ENCODE data around the gene ARHGAP11A. TPM values are rescaled to one million over a fixed set of nuclear protein-coding genes. Genes with fewer than 3 reads are reported as not detected.

The ARHGAP11A gene
- total and polyA plus RNA-seq, 12 donors = 0.30 to 10.6 (median 2.4) TPM

DNA sequence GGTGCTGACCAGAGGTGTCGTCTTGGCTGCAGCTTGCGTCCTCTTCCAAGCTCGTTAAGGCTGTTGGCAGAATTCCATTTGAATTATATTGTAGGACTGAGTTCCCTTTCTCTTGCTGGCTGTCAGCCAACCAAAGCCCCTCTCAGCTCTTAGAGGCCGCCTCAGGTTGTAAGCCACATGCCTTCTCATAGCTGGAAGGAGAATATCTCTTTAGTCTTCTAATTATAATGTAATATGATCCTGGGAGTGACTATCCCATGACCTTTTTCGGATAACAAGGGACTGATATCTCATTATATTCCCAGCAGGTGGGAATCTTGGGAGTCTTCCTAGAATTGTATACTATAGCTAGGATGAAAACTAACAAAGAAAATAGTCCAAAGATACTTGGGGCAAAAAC lies 31.0 kb downstream of the ARHGAP11A start:
- Histone ChIP-seq H3K9me3 (no peaks in the 10 kb centered on the region), H3K27me3 (peaks cover 0 to 35% (median 19%) of the 10 kb centered on the region in 7 donors), H3K36me3 (no peaks in the 10 kb centered on the region), H3K27ac (no peak overlapping the region), H3K4me1 (peaks cover 0 to 8% (median 0%) of the 10 kb centered on the region in 9 donors), H3K4me3 (no peak overlapping the region)
- 49 to 55% methylated on average over 5 of the region's 5 CpGs for WGBS, 2 donors
- DNase-seq (no peak), ATAC-seq (no peak)
- TF ChIP-seq, protein P1, sequence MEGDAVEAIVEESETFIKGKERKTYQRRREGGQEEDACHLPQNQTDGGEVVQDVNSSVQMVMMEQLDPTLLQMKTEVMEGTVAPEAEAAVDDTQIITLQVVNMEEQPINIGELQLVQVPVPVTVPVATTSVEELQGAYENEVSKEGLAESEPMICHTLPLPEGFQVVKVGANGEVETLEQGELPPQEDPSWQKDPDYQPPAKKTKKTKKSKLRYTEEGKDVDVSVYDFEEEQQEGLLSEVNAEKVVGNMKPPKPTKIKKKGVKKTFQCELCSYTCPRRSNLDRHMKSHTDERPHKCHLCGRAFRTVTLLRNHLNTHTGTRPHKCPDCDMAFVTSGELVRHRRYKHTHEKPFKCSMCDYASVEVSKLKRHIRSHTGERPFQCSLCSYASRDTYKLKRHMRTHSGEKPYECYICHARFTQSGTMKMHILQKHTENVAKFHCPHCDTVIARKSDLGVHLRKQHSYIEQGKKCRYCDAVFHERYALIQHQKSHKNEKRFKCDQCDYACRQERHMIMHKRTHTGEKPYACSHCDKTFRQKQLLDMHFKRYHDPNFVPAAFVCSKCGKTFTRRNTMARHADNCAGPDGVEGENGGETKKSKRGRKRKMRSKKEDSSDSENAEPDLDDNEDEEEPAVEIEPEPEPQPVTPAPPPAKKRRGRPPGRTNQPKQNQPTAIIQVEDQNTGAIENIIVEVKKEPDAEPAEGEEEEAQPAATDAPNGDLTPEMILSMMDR (IDR thresholded peaks at IDR 0.05) = no peak
- intact Hi-C loops (cut with DNase I) = no loop called here

- TF ChIP-seq, protein P1 (IDR thresholded peaks at IDR 0.05) = peak in 1 of 9 donors; percentile 14
- Histone ChIP-seq H3K4me3 (no peak overlapping the region), H3K36me3 (no peaks in the 10 kb centered on the region), H3K27ac (no peak overlapping the region), H3K27me3 (peaks cover 0 to 8% (median 0%) of the 10 kb centered on the region in 7 donors), H3K9me3 (no peaks in the 10 kb centered on the region), H3K4me1 (no peaks in the 10 kb centered on the region)
- 61 to 67% methylated on average over 5 of the region's 5 CpGs for WGBS, 2 donors
- intact Hi-C loops (cut with DNase I) = no loop called here
- DNase-seq (no peak), ATAC-seq (no peak)
These were observed 34.0 kb downstream of the ARHGAP11A start for GRCh38 chr15:32649342-32649741.

GRCh38 chr15:32651229-32651837 lies 36.0 kb downstream of the ARHGAP11A start:
- intact Hi-C loops (cut with DNase I) = no loop called here
- H3K9me3 ChIP-seq = no peaks in the 10 kb centered on the region
- DNase-seq = peak in 1 of 2 donors; percentile 10
- H3K4me3 ChIP-seq = no peak overlapping the region
- peak in 3 of 8 donors; percentile 50 to 70 (median 67) for ATAC-seq
- H3K4me1 ChIP-seq = no peaks in the 10 kb centered on the region
- H3K27ac ChIP-seq = no peak overlapping the region
- peaks cover 0 to 4% (median 0%) of the 10 kb centered on the region in 9 donors for H3K36me3 ChIP-seq
- TF ChIP-seq, protein P1 (IDR thresholded peaks at IDR 0.05) = peak; percentile 37 to 87 (median 67)
- 40 to 42% methylated on average over 6 of the region's 6 CpGs for WGBS, 2 donors
- H3K27me3 ChIP-seq = no peaks in the 10 kb centered on the region

- 80 to 90% methylated on average over 3 of the region's 3 CpGs for WGBS, 2 donors
- no peaks in the 10 kb centered on the region for H3K4me1 ChIP-seq
- no peaks in the 10 kb centered on the region for H3K9me3 ChIP-seq
- TF ChIP-seq, protein P1 (IDR thresholded peaks at IDR 0.05) = no peak
- H3K27ac ChIP-seq = no peak overlapping the region
- ATAC-seq (no peak), DNase-seq (no peak)
- H3K27me3 ChIP-seq = no peaks in the 10 kb centered on the region
- H3K4me3 ChIP-seq = no peak overlapping the region
- intact Hi-C loops (cut with DNase I) = no loop called here
- peaks cover 0 to 4% (median 0%) of the 10 kb centered on the region in 9 donors for H3K36me3 ChIP-seq
These were observed 36.9 kb downstream of the ARHGAP11A start for GRCh38 chr15:32652178-32652577.

All from heart right ventricle (tissue), 16 donors.